Muscle of leg (tissue), 11 donors: ENCODE results near the gene BMP7. TPM values are rescaled to one million over a fixed set of nuclear protein-coding genes. Genes with fewer than 3 reads are reported as not detected.

Experiments
- DNase-seq: peaks from one replicate; pipeline ENCODE4 v3.0.0; 2013
- H3K27ac ChIP-seq: one replicate; pipeline ENCODE4 v1.5.1; 2013; ENCODE audit warnings: mild to moderate bottlenecking, low read length, control low read depth
- H3K27me3 ChIP-seq: one replicate; pipeline ENCODE4 v1.6.1; 2013; ENCODE audit warnings: low read length; ENCODE audit not compliant: control insufficient read depth, insufficient read depth
- H3K36me3 ChIP-seq: one replicate; pipeline ENCODE4 v1.6.1; 2013; ENCODE audit warnings: low read length; ENCODE audit not compliant: control insufficient read depth, insufficient read depth
- H3K4me1 ChIP-seq: one replicate; pipeline ENCODE4 v1.6.1; 2013; ENCODE audit warnings: low read length; ENCODE audit not compliant: control insufficient read depth, insufficient read depth
- H3K4me3 ChIP-seq: one replicate; pipeline ENCODE4 v1.5.1; 2013; ENCODE audit warnings: low read length, control low read depth
- H3K9me3 ChIP-seq: replicated peaks from 2 replicates; pipeline ENCODE4 v1.6.1; 2013; ENCODE audit warnings: low read depth, low read length; ENCODE audit not compliant: control insufficient read depth
- WGBS: methylation state at CpG from one replicate; pipeline ENCODE4 v1.1.5; 2013; ENCODE audit warnings: missing lambda C conversion rate; ENCODE audit not compliant: insufficient coverage; 5-methylcytosine and 5-hydroxymethylcytosine counted together
- polyA plus RNA-seq, 8 donors: library from polyadenylated mRNA; unstranded; fragments of 120-200 nt; gene quantifications; one replicate each; pipeline versions ENCODE4 v1.2.1 to v1.2.3, GENCODE V29; 2013; ENCODE audit warnings: inconsistent platforms in 1 of 8, low replicate concordance in 1 of 8; ENCODE audit not compliant: insufficient read length in 8 of 8, insufficient read depth in 1 of 8
- total RNA-seq: library from RNA; stranded (reverse); fragments of 120-200 nt; gene quantifications from one replicate; pipeline ENCODE4 v1.2.4, GENCODE V29; 2013

The BMP7 gene
- total and polyA plus RNA-seq, 9 donors = 3.7 to 11.3 (median 5.1) TPM

- peak; percentile 49 for DNase-seq
- WGBS = 30% methylated on average over 9 of the region's 13 CpGs
These were observed 42.2 kb upstream of the BMP7 start for GRCh38 chr20:57308451-57309271.

GRCh38 chr20:57306747-57307146 is 40.3 kb upstream of the BMP7 start:
- Histone ChIP-seq H3K4me1 (peaks cover 11% of the 10 kb centered on the region), H3K9me3 (no peaks in the 10 kb centered on the region), H3K4me3 (no peak overlapping the region), H3K27ac (no peak overlapping the region), H3K27me3 (peaks cover 25% of the 10 kb centered on the region), H3K36me3 (no peaks in the 10 kb centered on the region)
- DNase-seq = no peak
- 82% methylated on average over 5 of the region's 5 CpGs for WGBS

More at GRCh38 chr20:57308451-57309271, 42.2 kb upstream of the BMP7 start:
- Histone ChIP-seq H3K27me3 (peaks cover 33% of the 10 kb centered on the region), H3K4me1 (peaks cover 11% of the 10 kb centered on the region), H3K9me3 (no peaks in the 10 kb centered on the region), H3K27ac (no peak overlapping the region), H3K4me3 (no peak overlapping the region), H3K36me3 (no peaks in the 10 kb centered on the region)

- H3K27me3 ChIP-seq = peaks cover 11% of the 10 kb centered on the region
These were observed 34.6 kb upstream of the BMP7 start for GRCh38 chr20:57301026-57301425.

DNA sequence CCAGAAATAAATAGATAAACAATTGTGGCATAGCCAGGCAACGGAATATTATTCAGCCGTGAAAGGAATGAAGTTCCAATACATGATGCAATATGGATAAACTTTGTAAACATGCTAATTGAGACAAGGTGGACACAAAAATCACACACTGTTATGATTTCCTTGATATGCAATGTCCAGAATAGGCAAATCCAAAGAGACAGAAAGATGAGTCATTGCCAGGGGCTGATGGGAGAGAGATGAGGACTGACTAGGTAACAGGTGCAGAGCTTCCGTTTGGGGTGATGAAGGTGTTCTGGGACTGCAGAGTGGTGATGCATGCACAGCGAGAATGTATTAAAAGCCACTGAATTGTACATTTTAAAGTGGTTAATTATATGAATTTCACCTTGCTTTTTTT is 32.0 kb upstream of the BMP7 start:
- no peaks in the 10 kb centered on the region for H3K4me1 ChIP-seq
- H3K27ac ChIP-seq = no peak overlapping the region
- peaks cover 17% of the 10 kb centered on the region for H3K27me3 ChIP-seq
- H3K36me3 ChIP-seq = no peaks in the 10 kb centered on the region
- no peak overlapping the region for H3K4me3 ChIP-seq
- no CpG with 5 or more reads among the region's 4 CpGs for WGBS
- no peak for DNase-seq
- H3K9me3 ChIP-seq = no peaks in the 10 kb centered on the region

More at GRCh38 chr20:57301026-57301425, 34.6 kb upstream of the BMP7 start:
- no peaks in the 10 kb centered on the region for H3K9me3 ChIP-seq
- DNase-seq = no peak
- no peaks in the 10 kb centered on the region for H3K36me3 ChIP-seq
- no peaks in the 10 kb centered on the region for H3K4me1 ChIP-seq
- H3K4me3 ChIP-seq = no peak overlapping the region
- 20% methylated on average over 14 of the region's 14 CpGs for WGBS
- no peak overlapping the region for H3K27ac ChIP-seq

GRCh38 chr20:57294550-57294949 is 28.1 kb upstream of the BMP7 start:
- no peaks in the 10 kb centered on the region for H3K9me3 ChIP-seq
- 66% methylated on average over 2 of the region's 3 CpGs for WGBS
- no peaks in the 10 kb centered on the region for H3K4me1 ChIP-seq
- DNase-seq = no peak
- H3K27ac ChIP-seq = no peak overlapping the region
- H3K36me3 ChIP-seq = no peaks in the 10 kb centered on the region
- no peak overlapping the region for H3K4me3 ChIP-seq
- peaks cover 34% of the 10 kb centered on the region for H3K27me3 ChIP-seq

DNA sequence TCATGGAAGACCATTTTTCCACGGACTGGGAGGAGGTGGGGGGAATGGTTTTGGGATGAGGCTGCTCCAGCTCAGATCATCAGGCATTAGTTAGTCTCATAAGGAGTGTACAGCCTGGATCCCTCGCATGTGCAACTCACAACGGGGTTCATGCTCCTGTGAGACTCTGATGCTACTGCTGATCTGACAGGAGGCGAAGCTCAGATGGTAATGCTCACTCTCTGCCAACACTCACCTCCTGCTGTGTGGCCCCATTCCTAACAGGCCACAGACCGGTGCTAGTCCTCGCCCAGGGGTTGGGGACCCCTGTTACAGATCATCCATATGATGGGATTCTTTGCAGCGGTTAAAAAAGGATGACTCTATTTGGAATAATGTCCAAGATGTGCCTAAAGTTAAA is 27.6 kb upstream of the BMP7 start:
- no peak for DNase-seq
- Histone ChIP-seq H3K4me3 (no peak overlapping the region), H3K4me1 (peaks cover under 1% of the 10 kb centered on the region), H3K27ac (no peak overlapping the region), H3K27me3 (peaks cover 37% of the 10 kb centered on the region), H3K36me3 (no peaks in the 10 kb centered on the region), H3K9me3 (no peaks in the 10 kb centered on the region)
- 68% methylated on average over 3 of the region's 7 CpGs for WGBS

- Histone ChIP-seq H3K27me3 (peaks cover 50% of the 10 kb centered on the region), H3K9me3 (no peaks in the 10 kb centered on the region), H3K4me3 (no peak overlapping the region), H3K36me3 (no peaks in the 10 kb centered on the region), H3K4me1 (peaks cover 6% of the 10 kb centered on the region), H3K27ac (no peak overlapping the region)
- DNase-seq = no peak
- 70% methylated on average over 2 of the region's 2 CpGs for WGBS
These were observed 26.2 kb upstream of the BMP7 start for GRCh38 chr20:57292611-57293010.

GRCh38 chr20:57291694-57292093 is 25.3 kb upstream of the BMP7 start:
- Histone ChIP-seq H3K36me3 (no peaks in the 10 kb centered on the region), H3K4me1 (peaks cover 6% of the 10 kb centered on the region), H3K9me3 (no peaks in the 10 kb centered on the region), H3K4me3 (no peak overlapping the region), H3K27ac (no peak overlapping the region), H3K27me3 (peaks cover 58% of the 10 kb centered on the region)
- no peak for DNase-seq
- WGBS = 100% methylated on average over 2 of the region's 6 CpGs

- Histone ChIP-seq H3K4me3 (no peak overlapping the region), H3K4me1 (peaks cover 6% of the 10 kb centered on the region), H3K36me3 (no peaks in the 10 kb centered on the region), H3K27ac (no peak overlapping the region), H3K9me3 (no peaks in the 10 kb centered on the region), H3K27me3 (peaks cover 64% of the 10 kb centered on the region)
- DNase-seq = no peak
- WGBS = 64% methylated on average over 9 of the region's 10 CpGs
These were observed 24.6 kb upstream of the BMP7 start for GRCh38 chr20:57291003-57291402.

DNA sequence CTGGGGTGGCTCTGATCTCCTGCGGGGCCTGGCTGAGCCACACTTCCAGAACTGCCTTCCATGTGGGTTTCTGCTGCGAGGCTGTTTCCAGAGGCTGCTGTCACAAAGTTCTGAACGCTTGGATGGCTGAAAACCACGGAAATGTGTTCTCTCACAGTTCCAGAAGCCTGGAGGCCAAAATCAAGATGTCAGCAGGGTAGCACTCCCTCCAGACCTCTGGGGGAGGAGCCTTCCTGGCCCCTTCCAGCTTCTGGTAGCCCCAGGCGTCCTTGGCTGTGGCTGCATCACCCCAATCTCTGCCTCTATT is 23.7 kb upstream of the BMP7 start:
- WGBS = 53% methylated on average over 5 of the region's 5 CpGs
- no peaks in the 10 kb centered on the region for H3K9me3 ChIP-seq
- DNase-seq = no peak
- H3K27ac ChIP-seq = no peak overlapping the region
- H3K4me1 ChIP-seq = peaks cover 6% of the 10 kb centered on the region
- H3K27me3 ChIP-seq = peaks cover 65% of the 10 kb centered on the region
- no peaks in the 10 kb centered on the region for H3K36me3 ChIP-seq
- no peak overlapping the region for H3K4me3 ChIP-seq
